ENCODE results near the gene ZPR1. TPM values are rescaled to one million over a fixed set of nuclear protein-coding genes. Genes with fewer than 3 reads are reported as not detected.

ZPR1 gene
- total RNA-seq, 1 donor from 2014 or later: 65.1 TPM

GRCh38 chr11:116730241-116730561 lies 57.6 kb downstream of the ZPR1 start:
- Histone ChIP-seq H3K27ac (ENCODE audit: low read depth, low read length) (no peak overlapping the region), H2AFZ (ENCODE audit: low read depth, low read length) (no peak overlapping the region), H3K9ac (ENCODE audit: low read length) (no peak overlapping the region), H3K27me3 (ENCODE audit: insufficient read depth, low read length) (peaks cover 14% of the 10 kb centered on the region), H3K9me3 (ENCODE audit: insufficient read depth, low read depth, low read length) (no peaks in the 10 kb centered on the region), H3K36me3 (ENCODE audit: insufficient read depth, low read length) (no peaks in the 10 kb centered on the region), H3K4me1 (ENCODE audit: insufficient read depth, low read length) (peaks cover 2% of the 10 kb centered on the region), H3K79me2 (ENCODE audit: insufficient read depth, low read length) (no peaks in the 10 kb centered on the region), H3K4me2 (ENCODE audit: low read length) (no peak overlapping the region), H3K4me3 (ENCODE audit: insufficient read depth, low read depth, low read length) (no peak overlapping the region), H4K20me1 (ENCODE audit: insufficient read depth, low read length) (no peaks in the 10 kb centered on the region)
- Mint-ChIP-seq H3K4me3 (ENCODE audit: unreplicated experiment) (no peak overlapping the region), H3K4me1 (ENCODE audit: low read depth, unreplicated experiment) (peaks cover 13% of the 10 kb centered on the region), H3K27me3 (ENCODE audit: low read depth, unreplicated experiment) (peaks cover 23% of the 10 kb centered on the region), H3K9me3 (ENCODE audit: unreplicated experiment) (no peaks in the 10 kb centered on the region), H3K36me3 (ENCODE audit: low read depth, unreplicated experiment) (peaks cover 6% of the 10 kb centered on the region), H3K27ac (ENCODE audit: unreplicated experiment) (no peak overlapping the region)
- FAIRE-seq (no peak), DNase-seq (ENCODE audit: low read depth) (no peak)
- TF ChIP-seq CTCF (IDR thresholded peaks at IDR 0.05; ENCODE audit: insufficient read depth, low read depth, low read length): no peak
- TF ChIP-seq EZH2 (IDR thresholded peaks at IDR 0.05; ENCODE audit: insufficient read depth, low read length): no peak

DNA sequence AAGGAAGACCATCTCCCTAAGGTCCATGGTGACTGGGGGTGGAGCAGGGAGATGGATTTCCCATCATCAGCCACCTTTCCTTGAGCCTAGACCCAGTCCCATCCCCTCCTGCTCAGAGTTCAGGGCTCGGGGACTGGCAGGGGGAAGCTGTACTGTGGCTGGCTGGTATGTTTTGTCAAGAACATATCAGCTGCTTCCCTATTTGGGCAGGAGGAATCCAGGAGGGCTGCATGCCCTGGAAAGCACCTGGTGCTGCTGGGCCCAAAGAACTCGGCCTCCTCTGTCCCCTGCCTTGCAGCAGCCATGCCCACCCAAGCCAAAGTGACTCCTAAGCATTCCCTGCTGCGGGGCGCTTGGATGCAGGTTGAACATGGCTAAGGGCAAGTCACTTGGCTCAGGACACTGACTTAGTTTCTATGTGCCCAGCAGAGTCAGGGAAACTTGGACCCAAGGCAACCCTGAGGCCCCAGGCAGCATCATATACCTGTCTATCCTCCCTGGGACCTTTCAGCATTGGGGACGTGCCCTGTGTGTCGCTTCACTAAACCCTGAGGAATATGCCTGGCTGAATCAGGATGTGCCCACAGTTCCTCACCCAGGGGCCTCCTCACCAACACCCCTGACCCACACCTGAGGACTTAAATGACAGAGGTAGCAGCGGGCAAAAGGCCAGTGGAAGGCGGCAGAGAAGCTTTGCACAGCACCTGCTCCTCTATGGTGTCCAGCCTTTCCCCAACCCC lies 58.2 kb downstream of the ZPR1 start:
- DNase-seq (ENCODE audit: low read depth): no peak
- Histone ChIP-seq H3K27me3 (ENCODE audit: insufficient read depth, low read length) (peaks cover 14% of the 10 kb centered on the region), H3K27ac (ENCODE audit: low read depth, low read length) (no peak overlapping the region), H3K4me1 (ENCODE audit: insufficient read depth, low read length) (peaks cover 2% of the 10 kb centered on the region), H3K9ac (ENCODE audit: low read length) (no peak overlapping the region), H2AFZ (ENCODE audit: low read depth, low read length) (no peak overlapping the region), H3K9me3 (ENCODE audit: insufficient read depth, low read depth, low read length) (no peaks in the 10 kb centered on the region), H3K36me3 (ENCODE audit: insufficient read depth, low read length) (no peaks in the 10 kb centered on the region), H3K79me2 (ENCODE audit: insufficient read depth, low read length) (no peaks in the 10 kb centered on the region), H3K4me2 (ENCODE audit: low read length) (no peak overlapping the region), H3K4me3 (ENCODE audit: insufficient read depth, low read depth, low read length) (no peak overlapping the region), H4K20me1 (ENCODE audit: insufficient read depth, low read length) (no peaks in the 10 kb centered on the region)
- no peak overlapping the region for H3K4me3 Mint-ChIP-seq (ENCODE audit: unreplicated experiment)
- no peak overlapping the region for H3K27ac Mint-ChIP-seq (ENCODE audit: unreplicated experiment)
- H3K36me3 Mint-ChIP-seq (ENCODE audit: low read depth, unreplicated experiment): peaks cover 6% of the 10 kb centered on the region
- H3K9me3 Mint-ChIP-seq (ENCODE audit: unreplicated experiment): no peaks in the 10 kb centered on the region
- H3K27me3 Mint-ChIP-seq (ENCODE audit: low read depth, unreplicated experiment): peaks cover 27% of the 10 kb centered on the region
- no peak for TF ChIP-seq CTCF (IDR thresholded peaks at IDR 0.05; ENCODE audit: insufficient read depth, low read depth, low read length)
- TF ChIP-seq EZH2 (IDR thresholded peaks at IDR 0.05; ENCODE audit: insufficient read depth, low read length): no peak
- peaks cover 13% of the 10 kb centered on the region for H3K4me1 Mint-ChIP-seq (ENCODE audit: low read depth, unreplicated experiment)
- no peak for FAIRE-seq

GRCh38 chr11:116727990-116728389 lies 59.8 kb downstream of the ZPR1 start:
- H3K4me1 ChIP-seq (ENCODE audit: insufficient read depth, low read length): peaks cover 2% of the 10 kb centered on the region
- no peak overlapping the region for H2AFZ ChIP-seq (ENCODE audit: low read depth, low read length)
- H3K9ac ChIP-seq (ENCODE audit: low read length): no peak overlapping the region
- H3K36me3 ChIP-seq (ENCODE audit: insufficient read depth, low read length): no peaks in the 10 kb centered on the region
- TF ChIP-seq CTCF (IDR thresholded peaks at IDR 0.05; ENCODE audit: insufficient read depth, low read depth, low read length) (no peak), EZH2 (IDR thresholded peaks at IDR 0.05; ENCODE audit: insufficient read depth, low read length) (no peak)
- no peak for DNase-seq (ENCODE audit: low read depth)
- no peak overlapping the region for H3K4me3 ChIP-seq (ENCODE audit: insufficient read depth, low read depth, low read length)
- H3K79me2 ChIP-seq (ENCODE audit: insufficient read depth, low read length): no peaks in the 10 kb centered on the region
- FAIRE-seq: no peak
- no peak overlapping the region for H3K27ac Mint-ChIP-seq (ENCODE audit: unreplicated experiment)
- no peak overlapping the region for H3K27ac ChIP-seq (ENCODE audit: low read depth, low read length)
- H3K4me1 Mint-ChIP-seq (ENCODE audit: low read depth, unreplicated experiment): peaks cover 13% of the 10 kb centered on the region
- H3K4me3 Mint-ChIP-seq (ENCODE audit: unreplicated experiment): no peak overlapping the region
- H3K27me3 ChIP-seq (ENCODE audit: insufficient read depth, low read length): peaks cover 14% of the 10 kb centered on the region
- peaks cover 39% of the 10 kb centered on the region for H3K27me3 Mint-ChIP-seq (ENCODE audit: low read depth, unreplicated experiment)
- peaks cover 6% of the 10 kb centered on the region for H3K36me3 Mint-ChIP-seq (ENCODE audit: low read depth, unreplicated experiment)
- H3K9me3 Mint-ChIP-seq (ENCODE audit: unreplicated experiment): no peaks in the 10 kb centered on the region
- no peak overlapping the region for H3K4me2 ChIP-seq (ENCODE audit: low read length)
- H4K20me1 ChIP-seq (ENCODE audit: insufficient read depth, low read length): no peaks in the 10 kb centered on the region
- no peaks in the 10 kb centered on the region for H3K9me3 ChIP-seq (ENCODE audit: insufficient read depth, low read depth, low read length)
